GM19455 (cell line): Measurements from ENCODE around the gene ZNF497.
A peak's percentile ranks its signal among the peaks of the same experiment; 100 is the strongest.

Experiments used
- ATAC-seq: cut with Tn5 transposase; IDR thresholded peaks from one replicate; pipeline ENCODE4 v1.9.1; 2021; ENCODE audit not compliant: unreplicated experiment

Gene ZNF497

DNA sequence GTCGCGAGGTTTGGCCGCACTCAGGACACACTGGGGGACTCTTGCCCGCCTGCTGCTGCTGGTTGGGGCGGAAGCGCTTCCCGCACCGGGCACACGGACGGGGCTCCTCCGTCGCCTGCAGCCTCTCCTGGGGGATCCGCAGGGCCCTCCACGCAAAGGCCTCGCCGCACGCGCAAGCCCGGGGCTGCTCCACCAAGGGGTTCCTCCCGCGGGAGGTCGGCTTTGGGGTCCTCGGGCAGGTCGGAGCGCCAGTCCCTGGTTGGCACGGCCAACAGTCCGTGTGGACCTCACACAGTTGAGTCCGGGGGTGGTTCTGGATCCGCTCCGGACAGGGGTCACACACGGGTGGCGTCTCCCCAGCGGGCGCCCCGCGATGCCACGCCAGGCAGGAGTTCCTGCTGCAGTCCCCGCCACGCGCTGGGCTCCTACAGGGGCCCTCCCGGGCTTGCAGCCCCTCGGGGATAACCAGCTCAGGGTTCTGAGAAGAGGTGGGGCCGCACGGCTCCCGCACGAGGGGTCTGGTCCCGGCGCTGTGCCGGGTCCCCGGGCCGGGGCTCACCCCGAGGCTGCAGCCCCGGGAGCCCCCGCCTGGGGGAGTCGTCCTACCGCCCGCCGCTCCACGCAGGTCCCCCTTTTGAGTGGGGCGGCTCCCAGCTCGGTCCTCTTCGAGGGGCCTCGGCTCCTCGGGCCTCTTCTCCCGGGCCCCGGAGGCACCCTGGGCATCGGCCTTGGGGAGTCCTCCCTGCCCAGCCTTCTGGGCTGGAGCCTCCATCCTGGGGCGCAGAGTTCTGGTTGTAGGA lies 6.2 kb upstream of the ZNF497 start:
- ATAC-seq = no peak

DNA sequence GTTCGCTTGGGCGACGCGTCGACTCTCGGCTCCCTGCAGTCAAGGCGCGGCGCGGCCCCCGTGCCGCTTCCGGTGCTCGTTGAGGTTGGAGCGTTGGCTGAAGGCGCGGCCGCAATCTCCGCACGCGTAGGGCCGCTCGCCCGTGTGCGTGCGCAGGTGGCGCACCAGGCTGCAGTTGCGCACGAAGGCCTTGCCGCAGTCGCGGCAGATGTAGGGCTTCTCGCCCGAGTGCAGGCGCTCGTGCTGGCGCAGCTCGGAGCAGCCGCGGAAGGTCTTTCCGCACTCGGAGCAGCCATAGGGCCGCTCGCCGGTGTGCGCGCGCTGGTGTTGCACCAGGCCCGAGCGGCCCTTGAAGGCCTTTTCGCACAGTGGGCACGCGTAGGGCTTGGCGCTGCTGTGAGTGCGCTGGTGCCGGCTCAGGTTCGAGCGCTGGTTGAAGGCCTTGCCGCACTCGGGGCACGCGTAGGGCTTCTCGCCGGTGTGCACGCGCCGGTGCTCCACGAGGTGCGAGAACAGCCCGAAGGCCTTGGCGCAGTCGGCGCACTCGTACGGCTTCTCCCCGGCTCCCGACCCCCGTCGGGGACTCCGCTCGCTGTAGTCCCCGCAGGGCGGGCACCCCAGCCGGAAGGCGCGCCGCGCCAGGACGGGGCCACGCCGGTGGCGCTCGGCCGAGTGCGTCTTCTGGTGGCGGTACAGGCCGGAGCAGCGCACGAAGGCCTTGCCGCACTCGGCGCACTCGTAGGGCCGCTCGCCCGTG lies 5.3 kb upstream of the ZNF497 start:
- no peak for ATAC-seq

DNA sequence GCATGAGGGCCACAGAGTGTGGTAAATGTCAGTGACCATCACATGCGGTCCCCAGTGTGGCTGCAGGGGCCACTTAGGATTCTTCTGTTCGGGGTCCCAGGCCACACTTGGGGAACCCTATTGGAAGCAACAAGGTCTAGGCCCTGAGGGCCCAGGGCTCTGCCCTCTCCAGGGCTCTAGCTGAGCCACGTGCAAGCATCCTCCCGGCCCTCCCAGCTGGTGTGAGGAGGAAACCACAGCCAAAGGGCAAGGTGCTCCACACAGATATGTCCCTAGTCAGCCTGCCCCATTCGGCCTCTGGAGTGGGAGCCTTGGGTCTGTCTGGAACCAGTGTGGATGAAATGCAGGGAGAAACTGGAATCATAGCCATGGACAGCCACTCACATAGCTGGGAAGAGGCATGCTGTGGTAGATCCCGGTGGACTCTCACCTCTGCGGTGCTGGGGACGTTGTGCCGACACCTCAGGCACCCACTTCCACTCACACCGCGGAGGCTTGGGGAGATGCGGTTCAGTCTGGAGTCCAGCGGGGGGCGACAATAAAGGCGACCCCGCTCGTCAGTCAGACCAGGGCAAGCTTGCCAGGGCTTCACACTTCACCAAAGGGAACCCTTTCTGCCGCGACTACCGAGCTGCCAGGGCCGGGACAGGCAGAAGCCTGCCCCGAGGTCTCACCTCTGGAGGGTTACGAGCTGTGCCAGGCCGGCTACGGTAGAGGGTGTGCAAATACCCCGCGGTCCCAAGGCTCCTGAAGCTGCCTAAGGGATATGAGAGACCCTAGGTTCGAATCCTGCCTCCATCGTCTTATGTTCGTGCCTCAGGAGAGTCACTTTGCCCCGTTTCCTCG lies 4.3 kb upstream of the ZNF497 start:
- ATAC-seq = no peak

DNA sequence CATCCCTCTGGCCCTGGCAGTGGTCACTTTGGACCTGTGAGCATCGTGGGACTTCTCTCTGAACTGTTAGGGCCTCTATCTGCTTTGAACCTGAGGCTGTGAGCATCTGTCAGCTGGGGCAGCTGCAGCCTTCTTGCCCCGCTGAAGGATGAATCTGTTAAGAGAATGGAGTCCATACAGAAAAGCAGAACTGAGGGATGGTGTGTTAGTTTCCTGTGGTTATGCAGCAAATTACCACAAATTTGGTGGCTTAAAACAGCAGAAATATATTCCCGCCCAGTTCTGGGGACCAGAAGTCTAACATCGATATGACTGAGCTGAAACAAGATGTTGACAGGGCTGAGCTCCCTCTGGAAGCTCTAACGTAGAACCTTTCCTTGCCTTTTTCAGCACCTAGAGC lies 1.6 kb upstream of the ZNF497 start:
- ATAC-seq = no peak

DNA sequence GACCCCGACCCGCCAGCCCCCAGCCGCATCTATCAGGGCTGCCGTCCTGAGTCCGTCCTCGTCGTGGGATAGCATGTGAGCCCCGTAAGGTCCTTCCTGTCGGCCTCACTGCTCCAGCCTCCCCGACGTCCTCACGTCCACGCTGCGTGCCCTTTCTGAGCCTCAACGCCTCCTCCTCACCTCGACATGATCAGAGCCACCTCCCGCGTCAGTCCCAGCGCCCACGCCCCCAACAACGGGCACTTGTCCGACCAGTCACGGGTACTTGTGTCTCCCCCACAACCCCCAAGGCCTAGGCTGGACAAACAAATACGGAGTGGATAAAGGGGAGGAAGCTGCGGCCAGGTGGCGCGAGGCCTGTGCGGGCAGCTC lies 665 bp downstream of the ZNF497 start:
- ATAC-seq = peak; percentile 7

DNA sequence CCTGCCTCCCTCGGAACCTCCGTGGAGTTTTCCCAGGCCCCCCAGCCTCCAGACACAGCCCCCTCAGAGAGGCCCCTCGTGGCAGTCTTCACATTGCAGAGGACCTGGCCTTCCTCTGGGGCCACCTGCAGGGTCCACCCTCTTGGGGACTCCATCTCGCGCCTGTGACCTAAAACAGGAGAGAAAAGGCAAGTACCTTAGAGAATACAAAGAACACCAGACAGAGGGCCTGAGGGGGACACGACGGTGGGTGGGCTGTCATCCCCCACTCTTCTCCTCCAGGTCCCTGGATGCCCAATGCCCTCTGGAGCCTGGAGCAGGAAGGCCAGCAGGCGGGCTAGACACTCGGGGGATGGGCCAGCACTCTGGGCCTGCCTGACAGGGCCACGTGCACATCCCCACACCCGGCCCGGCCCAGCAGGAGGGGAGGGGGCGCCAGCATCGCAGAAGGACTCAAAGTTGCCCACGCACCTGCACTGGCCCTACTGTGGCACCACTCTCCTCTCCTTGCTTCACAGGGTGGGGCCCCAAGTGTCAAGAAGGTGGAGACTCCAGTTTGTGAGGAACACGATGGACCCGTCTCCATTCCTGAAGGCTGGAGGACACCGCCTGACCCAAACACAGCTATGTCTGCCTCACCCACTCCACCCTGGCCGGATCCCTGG lies 4.9 kb downstream of the ZNF497 start:
- ATAC-seq = no peak

DNA sequence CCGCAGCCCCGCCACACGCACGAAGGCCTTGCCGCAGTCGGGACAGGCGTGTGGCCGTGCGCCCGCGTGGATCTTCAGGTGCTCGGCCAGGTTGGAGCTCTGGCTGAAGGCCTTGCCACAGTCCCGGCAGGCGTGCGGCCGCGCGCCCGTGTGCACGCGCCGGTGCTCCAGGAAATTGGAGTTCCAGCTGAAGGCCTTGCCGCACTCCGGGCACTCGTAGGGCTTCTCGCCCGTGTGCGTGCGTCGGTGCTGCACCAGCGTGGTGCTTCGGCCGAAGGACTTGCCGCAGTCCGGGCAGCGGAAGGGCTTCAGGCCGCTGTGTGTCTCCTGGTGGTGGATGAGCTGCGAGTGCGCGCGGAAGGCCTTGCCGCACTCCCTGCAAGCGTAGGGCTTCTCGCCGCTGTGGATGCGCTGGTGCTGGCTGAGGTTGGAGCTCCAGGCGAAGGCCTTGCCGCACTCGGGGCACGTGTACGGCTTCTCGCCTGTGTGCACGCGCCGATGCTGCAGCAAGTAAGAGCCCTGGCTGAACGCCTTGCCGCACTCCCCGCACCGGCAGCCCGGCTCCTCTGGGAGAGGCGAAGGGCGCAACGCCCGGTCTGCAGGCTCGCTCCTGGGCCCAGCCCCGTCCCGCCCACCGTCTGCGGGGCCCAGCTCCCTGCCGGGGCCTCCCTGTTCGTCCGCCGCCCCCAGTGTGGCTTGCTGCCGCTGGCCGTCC lies 5.6 kb downstream of the ZNF497 start:
- ATAC-seq = no peak

DNA sequence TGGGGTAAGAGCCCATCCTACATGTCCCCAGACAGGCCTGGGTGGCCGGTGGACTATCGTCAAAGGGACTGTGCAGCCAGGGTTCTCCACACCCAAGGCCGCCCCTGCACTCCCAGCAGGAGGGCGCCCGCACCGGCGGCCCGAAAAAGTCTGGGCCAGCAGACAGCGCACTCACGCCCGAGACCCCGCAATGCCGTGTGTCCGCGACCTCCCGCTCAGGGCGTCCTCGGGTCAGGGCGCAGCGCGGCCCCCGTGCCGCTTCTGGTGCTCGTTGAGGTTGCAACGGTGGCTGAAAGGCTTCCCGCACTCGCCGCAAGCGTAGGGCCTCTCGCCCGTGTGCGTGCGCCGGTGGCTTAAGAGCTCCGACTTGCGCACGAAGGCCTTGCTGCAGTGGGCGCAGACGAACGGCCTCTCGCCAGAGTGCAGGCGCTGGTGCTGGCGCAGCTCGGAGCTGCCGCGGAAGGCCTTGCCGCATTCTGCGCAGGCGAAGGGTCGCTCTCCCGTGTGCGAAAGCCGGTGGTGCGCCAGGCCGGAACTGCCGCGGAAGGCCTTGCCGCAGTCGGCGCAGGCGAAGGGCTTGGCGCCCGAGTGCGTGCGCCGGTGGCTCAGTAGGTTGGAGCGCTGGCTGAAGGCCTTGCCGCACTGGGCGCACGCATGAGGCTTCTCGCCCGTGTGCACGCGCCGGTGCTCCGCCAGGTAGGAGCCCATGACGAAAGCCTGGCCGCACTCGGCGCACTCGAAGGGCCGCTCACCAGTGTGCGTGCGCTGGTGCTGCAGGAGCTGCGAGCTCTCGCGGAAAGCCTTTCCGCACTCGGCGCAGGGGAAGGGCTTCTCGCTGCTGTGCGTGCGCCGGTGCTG lies 6.4 kb downstream of the ZNF497 start:
- no peak for ATAC-seq

GRCh38 chr19:58355215-58355796 lies 7.2 kb downstream of the ZNF497 start:
- no peak for ATAC-seq

GRCh38 chr19:58354478-58355030 lies 8.0 kb downstream of the ZNF497 start:
- no peak for ATAC-seq

GRCh38 chr19:58353717-58354477 lies 8.7 kb downstream of the ZNF497 start:
- ATAC-seq = no peak

DNA sequence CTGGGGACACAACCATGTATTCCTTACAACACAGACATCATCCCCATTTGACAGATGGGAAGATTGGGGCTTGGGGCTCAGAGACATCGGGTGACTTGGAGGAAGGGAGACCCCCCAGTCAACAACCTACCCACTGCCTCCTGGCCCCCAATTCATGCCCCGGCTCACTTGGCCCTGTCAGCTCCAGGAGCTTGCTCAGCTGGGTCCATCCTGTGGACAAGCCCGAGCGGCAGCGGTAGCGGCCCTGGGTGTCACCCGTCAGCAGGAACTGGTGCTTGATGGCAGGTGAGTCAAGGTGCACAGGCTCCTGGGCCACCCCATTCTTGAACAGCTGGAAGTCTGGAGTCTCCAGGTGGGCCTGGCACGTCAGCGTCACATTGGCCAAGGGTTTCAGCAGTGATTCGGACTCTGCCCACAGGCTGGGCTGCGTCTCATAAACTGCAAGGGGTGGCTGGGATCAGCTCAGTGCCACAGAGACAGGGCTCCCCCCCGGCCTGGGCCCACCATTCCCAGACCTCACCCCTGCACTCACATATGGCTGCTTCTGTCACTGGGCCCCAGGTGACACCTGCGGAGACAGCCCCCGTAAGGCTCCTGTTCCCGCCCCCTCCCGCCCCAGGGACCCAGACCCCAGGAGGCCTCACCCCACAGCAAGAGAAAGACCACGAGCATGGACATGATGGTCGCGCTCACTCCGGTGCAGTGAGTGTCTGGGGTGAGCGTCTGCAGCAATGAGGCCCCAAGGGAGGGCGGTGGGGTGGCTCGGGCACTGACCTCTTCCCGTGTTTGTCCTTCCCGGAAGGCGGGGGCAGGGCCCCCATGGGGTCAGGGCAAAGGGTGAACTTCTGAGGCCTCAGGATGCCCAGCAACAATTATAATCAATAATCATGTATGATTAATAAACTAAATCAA lies 9.5 kb downstream of the ZNF497 start, which contains the start of gene A1BG:
Gene A1BG (minus strand): TSS at position 733 of the 912 bp plus-strand sequence. CDS start 55 bp downstream, at position 678.
- ATAC-seq = no peak

DNA sequence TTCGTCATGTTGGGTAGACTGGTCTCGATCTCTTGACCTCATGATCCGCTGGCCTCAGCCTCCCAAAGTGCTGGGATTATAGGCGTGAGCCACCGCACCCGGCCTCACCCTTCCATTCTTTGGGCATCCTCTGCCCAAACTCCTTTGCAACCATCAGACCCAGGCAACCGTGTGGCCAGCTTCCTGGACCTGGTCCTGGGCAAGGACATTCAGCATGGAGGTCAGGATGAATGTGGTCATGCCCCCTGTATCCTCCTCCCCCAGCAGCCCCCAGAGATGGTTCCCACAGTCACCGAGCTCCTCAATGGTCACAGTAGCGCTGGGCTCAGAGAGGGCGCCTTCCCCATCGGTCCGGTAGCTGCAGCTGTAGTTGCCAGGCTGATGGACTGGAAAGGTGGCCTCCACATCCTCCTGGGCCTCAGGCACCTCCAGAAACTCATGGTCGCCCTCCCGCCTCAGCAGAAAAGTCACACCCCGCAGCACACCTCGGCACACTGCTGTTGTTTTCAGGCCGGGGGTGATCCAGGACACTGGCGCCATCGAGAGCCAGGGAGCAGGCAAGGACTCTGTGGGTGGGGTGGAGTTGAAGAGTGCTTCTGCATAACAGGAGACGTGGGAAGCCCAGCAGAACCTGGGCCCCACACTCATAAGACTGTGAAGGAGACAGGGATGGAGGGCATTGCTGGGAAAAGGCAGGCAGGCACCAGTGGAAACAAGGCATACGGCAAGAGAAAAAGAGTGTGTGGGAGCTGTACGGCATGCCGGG lies 10.4 kb downstream of the ZNF497 start:
- ATAC-seq = no peak

GRCh38 chr19:58351558-58351878 lies 11.0 kb downstream of the ZNF497 start:
- ATAC-seq = no peak

DNA sequence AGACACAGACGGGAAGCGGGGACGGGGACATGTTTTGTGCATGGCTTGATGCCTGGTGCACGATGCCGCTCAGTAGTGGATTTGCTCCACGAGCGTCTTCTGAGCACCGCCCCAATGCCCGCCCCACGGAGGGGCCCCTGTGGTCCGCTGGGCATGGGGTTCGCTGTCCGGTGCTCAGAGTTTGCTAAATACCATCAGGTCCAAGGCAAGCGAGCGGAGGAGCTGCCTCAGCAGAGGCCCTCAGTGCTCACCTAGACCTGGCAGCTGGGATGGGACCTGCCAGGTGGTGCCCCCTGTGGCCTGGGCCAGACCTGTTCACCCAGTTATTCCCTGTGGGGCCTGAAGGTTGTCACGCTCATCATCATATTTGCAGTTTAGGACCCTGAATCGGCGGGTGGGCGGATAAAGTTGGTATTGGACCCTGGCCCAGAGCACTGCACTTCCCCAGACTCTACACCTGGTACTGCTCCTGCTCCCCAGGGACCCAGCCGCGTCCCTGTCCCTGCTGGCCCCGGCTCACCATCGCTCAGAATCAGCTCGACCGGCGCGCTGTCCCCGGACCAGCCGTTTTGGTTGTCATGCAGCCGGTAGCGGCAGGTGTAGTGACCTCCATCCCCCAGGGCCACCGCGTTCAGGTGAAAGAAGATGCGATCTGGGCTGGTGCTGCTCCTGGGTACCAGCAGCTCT lies 11.5 kb downstream of the ZNF497 start:
- no peak for ATAC-seq
